NCI-H82 treated with DMSO at 0.1 percent for 48 hours (cell line): ENCODE data around the gene TLE4.

Experiments used
- DNase-seq: peaks from one replicate; lab custom pipeline; 2025; ENCODE audit not compliant: unreplicated experiment; lab: John Stamatoyannopoulos, UW

TLE4 gene

GRCh38 chr9:79684711-79685575 is 113.2 kb downstream of the TLE4 start:
- DNase-seq, result no peak

DNA sequence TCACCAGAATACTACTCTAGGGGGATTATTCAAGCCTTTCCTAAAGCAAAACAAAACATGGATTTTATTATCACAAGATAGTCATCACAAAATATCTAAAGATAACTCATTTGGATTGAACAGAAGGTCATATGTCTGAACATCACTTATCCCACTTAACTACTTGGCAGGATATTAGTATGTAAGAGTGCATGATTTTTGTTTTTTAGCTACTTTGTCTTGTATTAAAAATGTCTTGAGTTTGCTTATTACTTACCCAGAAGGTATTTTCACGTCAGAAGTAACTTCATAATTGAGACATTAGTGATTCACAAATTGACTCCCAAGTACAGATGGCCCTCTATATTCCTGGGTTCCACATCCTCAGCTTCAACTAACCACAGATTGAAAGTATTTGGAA is 113.8 kb downstream of the TLE4 start:
- no peak for DNase-seq

- DNase-seq, result no peak
These were observed 114.8 kb downstream of the TLE4 start for GRCh38 chr9:79686381-79687130.

GRCh38 chr9:79687131-79687447 is 115.3 kb downstream of the TLE4 start:
- no peak for DNase-seq

DNA sequence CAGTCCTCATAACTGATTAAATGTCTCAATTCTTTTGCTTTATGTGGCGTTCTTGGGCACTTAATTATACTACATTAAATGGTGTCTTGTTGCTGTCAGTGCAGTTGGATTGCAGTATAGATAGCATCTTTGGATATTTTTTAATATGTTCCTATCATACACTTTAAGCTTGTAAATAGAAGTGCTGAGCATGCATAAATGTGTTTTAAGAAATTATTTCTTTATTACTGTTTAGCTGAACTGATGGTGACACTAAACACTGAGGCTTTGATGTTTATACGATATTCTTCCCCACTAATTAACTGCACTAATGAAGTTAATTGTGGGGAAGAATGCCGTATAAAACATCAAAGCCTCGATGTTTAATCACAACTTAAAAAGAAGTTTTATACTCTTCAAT is 116.6 kb downstream of the TLE4 start:
- no peak for DNase-seq

DNA sequence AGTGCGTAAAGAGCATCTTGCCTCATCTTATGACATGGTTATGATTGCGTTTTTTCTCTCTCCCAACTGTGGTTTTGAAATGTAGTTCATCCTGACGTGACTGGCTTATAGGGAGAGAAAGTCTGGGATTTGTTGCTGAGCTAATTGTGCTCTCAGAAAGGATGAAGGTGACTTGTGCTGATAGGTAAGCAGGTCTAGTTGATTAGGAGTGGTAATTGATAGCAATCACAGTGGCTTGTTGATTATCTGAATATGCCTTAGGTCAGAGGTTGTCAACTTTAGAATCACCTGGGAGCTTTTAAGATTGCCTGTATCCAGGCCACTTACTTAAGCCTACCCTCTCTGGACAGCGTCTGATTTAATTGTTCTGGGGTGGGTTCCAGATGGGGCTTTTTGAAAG is 117.8 kb downstream of the TLE4 start:
- no peak for DNase-seq

DNA sequence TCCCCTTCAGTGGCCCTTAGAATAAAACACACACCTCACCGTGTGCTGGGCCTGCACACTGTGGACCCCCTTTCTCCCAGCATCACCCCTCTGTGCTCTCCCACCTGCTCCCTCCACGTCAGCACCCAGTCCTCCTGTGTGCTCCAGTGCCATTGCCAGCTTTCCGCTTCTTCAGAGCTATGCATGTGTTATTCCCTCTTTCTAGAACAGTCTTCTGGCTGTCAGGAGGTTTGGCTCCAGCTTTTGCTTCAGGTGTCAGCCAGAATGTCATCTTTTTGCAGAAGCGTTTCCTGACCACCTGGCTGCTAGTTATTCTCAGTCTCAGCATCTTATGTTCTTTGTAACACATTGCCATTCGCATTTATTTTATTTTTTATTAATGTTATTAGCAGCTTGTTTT is 119.7 kb downstream of the TLE4 start:
- DNase-seq, result no peak

- no peak for DNase-seq
These were observed 121.2 kb downstream of the TLE4 start for GRCh38 chr9:79692857-79693571.

GRCh38 chr9:79693750-79694149 is 122.0 kb downstream of the TLE4 start:
- DNase-seq, result no peak

- no peak for DNase-seq
These were observed 122.4 kb downstream of the TLE4 start for GRCh38 chr9:79694208-79694607.

DNA sequence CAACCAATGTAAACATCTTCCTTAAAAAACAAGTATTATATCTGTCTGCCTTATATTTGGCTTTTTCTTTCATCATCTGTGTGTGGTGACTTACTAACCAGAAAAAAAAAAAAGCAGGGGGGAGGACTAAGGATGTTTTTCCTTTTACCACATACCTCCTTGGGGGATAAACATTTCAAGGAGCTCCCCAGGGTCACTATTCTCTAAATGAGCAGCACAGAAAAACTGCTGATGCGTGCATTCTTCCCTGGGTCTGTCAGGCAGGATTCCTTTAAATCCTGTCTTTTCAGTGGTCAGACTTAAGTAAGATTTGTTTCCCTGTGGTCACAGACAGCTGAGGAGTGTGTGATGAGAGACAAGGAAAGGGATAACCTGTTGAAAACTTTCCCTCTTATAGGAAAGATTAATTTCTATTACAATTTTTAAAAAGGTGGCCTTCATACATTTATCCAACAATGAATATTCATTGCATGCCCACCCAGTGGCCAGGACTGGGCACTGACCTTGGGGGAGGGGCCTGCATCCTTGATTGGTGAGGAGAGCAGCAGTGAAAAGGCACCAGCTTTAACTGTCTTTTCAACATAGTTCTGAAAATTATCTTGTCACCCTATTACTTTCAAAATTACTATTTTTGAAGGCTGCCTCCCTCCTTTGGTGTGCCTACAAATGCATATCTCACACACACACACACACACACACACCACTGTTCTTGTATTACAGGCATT is 123.1 kb downstream of the TLE4 start:
- DNase-seq, result no peak

DNA sequence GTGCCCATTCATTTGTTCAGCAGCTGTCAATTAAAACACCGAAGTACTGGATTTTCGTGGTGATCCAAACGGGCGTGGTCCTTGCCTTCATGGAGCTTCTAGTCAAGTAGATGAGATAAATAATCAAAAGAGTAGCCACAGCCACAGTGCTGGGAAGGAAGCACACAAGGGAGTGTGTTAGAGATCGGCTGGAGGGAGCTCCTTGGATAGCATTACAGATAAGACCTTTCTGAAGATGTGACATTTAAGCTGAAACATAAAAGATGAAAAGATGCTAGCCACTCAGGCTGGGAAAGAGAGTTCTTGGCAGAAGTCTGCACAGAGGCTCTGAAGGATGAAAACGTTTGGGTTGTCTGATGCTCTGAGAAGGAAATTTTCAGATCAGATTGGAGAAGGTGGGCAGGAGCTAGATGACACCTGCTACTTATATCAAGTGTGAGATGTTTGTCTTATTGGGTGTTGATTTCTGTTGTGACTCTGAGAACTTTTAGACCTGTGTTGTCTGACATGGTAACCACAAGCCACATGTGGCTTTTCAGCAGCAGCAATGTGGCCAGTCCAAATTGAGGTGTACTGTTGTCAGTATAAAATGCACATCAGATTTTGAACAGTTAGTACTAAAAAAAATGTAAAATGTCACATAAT is 123.9 kb downstream of the TLE4 start:
- no peak for DNase-seq

- DNase-seq, result no peak
These were observed 127.2 kb downstream of the TLE4 start for GRCh38 chr9:79698967-79699366.

DNA sequence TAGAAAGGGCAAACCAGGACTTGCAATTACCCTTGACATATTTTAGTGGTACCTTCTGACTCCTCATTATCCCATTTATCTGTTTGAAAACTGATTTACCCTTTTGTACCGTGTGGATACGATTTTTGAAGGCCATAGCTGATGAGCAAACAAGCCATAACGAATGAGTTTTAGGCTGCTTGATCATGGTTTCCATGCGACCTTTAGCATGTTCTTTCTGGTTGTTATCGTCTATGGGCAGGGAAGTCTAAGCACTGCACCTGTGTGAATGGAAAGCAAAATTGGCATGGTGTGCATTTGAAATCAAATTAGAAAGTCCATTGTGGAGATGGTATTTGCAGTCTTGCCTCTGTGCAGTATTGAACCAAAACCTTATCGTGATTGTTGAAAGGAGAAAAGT is 127.7 kb downstream of the TLE4 start:
- DNase-seq, result no peak

- no peak for DNase-seq
These were observed 129.0 kb downstream of the TLE4 start for GRCh38 chr9:79700607-79701360.

GRCh38 chr9:79701651-79702050 is 129.9 kb downstream of the TLE4 start:
- no peak for DNase-seq

DNA sequence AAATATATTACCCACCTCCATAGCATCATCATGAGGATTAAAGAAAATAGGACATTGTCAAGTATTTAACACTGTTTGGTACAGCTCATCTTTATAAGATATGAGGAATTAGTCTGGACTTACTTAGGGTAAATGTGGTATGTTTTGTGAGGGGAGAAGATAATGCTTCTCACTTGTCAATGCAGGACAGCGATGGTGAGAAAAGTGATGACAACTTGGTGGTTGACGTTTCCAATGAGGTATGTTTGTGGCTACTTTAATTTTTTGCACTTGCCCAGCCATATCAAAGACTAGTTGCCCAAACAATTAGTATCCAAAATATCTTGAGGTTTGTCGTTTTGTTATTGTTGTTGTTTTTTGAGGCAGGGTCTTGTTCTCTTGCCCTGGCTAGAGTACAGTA is 133.9 kb downstream of the TLE4 start:
- DNase-seq, result no peak

DNA sequence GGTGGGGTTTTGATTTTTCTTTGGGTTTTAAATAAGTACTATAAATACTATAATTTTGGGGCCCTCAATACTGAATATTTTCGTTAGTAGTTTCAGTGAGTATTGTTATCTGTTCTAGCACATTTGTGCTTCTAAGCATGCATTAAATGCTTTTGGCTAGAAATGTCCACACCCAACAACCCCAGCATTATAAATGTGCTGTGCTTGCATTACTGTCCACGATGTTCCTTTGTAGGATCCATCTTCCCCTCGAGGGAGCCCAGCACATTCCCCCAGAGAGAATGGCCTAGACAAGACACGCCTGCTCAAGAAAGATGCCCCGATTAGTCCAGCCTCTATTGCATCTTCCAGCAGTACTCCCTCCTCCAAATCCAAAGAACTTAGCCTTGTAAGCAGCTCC is 134.7 kb downstream of the TLE4 start:
- no peak for DNase-seq

DNA sequence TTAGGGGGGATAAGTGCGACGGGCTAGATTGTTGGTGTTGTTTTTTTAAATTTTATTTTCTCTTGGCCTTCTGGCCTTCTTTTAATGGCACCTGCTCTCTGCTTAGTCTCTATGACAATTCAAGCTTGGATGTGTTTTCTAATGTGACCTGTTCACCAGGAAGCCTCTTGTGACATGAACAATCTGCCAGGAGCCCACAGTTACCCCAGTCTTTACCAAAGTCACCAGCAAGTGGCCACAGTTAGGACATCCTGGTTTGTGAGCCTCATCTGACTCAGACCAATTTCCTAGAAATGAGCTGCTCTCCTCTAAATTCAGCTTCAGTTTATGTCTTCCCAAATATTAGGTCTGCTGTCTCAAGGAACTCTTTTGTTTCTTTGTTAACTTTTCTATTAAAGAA is 135.8 kb downstream of the TLE4 start:
- DNase-seq, result no peak

DNA sequence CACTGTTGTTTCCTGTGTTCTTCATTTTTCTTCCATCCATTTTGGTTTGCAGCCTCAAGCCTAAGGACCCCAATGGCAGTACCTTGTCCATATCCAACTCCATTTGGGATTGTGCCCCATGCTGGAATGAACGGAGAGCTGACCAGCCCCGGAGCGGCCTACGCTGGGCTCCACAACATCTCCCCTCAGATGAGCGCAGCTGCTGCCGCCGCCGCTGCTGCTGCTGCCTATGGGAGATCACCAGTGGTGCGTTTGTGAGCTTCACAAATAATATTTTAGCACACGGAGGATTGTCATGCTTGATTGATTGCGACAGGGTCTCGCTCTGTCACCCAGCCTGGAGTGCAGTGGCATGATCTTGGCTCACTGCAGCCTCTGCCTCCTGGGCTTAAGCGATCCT is 136.8 kb downstream of the TLE4 start:
- DNase-seq, result no peak
